HAP-1 (cell line): ENCODE measurements around the gene KCNN4.
"Not testable (repeated sequence)": the region's sequence is repeated elsewhere in the genome, so short reads cannot be mapped to it uniquely, and the experiment has no call there.

ENCODE experiments used
- DNase-seq, 2 experiments: peaks; one replicate each; pipeline ENCODE4 v3.0.0-alpha.2; 2016 to 2020; ENCODE audit warnings: low spot score in 2 of 2
- H3K27me3 ChIP-seq: fragments of 250-450 bp; sonication (Bioruptor Pico); 2 replicates; pipeline ENCODE4 v1.5.1; 2020; ENCODE audit warnings: low read depth, mild to moderate bottlenecking, moderate library complexity
- H3K36me3 ChIP-seq: fragments of 250-450 bp; sonication (Bioruptor Pico); replicated peaks from 2 replicates; pipeline ENCODE4 v1.5.1; 2020; ENCODE audit warnings: mild to moderate bottlenecking
- H3K4me1 ChIP-seq: fragments of 250-450 bp; sonication (Bioruptor Pico); 2 replicates; pipeline ENCODE4 v1.5.1; 2020; ENCODE audit warnings: mild to moderate bottlenecking
- H3K4me3 ChIP-seq: fragments of 250-450 bp; sonication (Bioruptor Pico); 2 replicates; pipeline ENCODE4 v1.5.1; 2020; ENCODE audit warnings: mild to moderate bottlenecking, moderate library complexity
- H3K9me3 ChIP-seq: fragments of 250-450 bp; sonication (Bioruptor Pico); 2 replicates; pipeline ENCODE4 v1.5.1; 2020; ENCODE audit warnings: mild to moderate bottlenecking, moderate library complexity
- in situ Hi-C: fragments of 300-500 bp; cut with MboI; formaldehyde crosslinking; loops from 3 replicates; pipeline ENCODE4 v1.14.3; 2020; ENCODE audit warnings: low sequenced_read_pairs, inconsistent platforms, mixed read lengths

KCNN4 gene

DNA sequence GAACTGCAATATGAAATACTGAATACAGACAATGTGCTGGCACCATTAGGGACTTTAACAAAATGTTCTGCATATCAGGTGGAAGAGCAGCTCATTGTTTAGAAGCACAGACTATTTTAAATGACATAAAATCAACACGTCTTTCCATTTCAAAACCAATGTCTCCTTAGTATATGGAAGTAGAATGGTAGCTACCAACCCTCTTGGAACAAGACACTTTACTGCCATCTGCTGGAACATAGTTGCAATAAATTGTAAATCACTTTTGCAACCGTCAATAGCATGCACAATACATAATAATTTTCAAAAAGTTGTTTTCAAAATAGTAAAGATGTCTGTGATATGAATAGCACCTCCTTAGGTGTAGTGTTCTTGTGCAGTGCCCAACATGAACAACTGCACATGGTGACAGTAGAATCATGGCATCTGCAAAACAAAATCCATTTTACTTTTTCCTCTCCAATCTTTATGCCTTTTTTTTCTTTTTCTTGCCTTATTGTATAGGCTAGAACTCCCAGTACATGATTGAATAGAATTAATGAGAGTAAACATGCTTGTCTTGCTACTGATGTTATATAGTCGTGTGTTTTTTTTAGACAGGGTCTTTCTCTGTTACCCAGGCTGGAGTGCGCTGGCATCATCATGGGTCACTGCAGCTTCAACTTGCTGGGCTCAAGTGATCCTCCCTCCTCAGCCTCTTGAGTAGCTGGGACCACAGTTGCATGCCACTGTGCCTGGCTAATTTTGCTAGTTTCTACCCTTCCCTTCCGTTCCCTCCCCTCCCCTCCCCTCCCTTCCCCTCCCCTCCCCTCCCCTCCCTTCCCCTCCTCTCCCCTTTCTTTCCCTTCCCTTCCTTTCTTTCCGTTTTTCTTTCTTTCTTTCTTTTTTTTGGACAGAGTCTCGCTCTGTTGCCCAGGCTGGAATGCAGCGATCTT, 29.3 kb upstream of the KCNN4 start:
- in situ Hi-C loops: no loop called here
- Histone ChIP-seq H3K4me3 (no peak overlapping the region), H3K36me3 (no peaks in the 10 kb centered on the region), H3K27me3 (peaks cover 4% of the 10 kb centered on the region; the same call in 1 of the 2 replicates), H3K4me1 (peaks cover 5% of the 10 kb centered on the region), H3K9me3 (no peaks in the 10 kb centered on the region; the same call in 1 of the 2 replicates)
- DNase-seq: peak in 1 of 2 experiments; percentile 46

DNA sequence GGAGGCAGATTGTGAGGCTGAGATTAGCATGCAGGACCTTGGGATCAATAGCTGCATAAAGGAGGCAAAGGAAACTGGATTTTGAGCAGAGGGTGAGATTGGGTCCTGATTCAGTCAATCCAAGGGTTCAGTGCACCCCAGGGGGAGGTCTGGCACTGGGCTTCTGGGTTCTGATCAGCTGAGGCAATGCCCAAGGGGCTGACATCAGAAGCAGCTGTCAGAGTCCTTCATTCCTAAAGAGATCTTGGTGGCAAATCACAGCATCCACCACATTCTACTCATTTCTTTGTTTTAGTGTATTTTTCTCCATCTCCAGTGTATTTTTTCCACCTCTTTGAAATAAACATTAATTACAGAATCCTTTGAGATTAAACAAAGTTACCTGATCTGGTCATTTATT, 26.9 kb upstream of the KCNN4 start:
- DNase-seq: no peak
- H3K4me1 ChIP-seq: peaks cover 5% of the 10 kb centered on the region
- no peak overlapping the region for H3K4me3 ChIP-seq
- no peaks in the 10 kb centered on the region for H3K36me3 ChIP-seq
- peaks cover 4% of the 10 kb centered on the region; the same call in 1 of the 2 replicates for H3K27me3 ChIP-seq
- H3K9me3 ChIP-seq: no peaks in the 10 kb centered on the region; the same call in 1 of the 2 replicates
- in situ Hi-C loops: no loop called here

GRCh38 chr19:43806848-43807247, 26.1 kb upstream of the KCNN4 start:
- peak; percentile 25 for DNase-seq
- in situ Hi-C loops: no loop called here
- no peaks in the 10 kb centered on the region for H3K36me3 ChIP-seq

DNA sequence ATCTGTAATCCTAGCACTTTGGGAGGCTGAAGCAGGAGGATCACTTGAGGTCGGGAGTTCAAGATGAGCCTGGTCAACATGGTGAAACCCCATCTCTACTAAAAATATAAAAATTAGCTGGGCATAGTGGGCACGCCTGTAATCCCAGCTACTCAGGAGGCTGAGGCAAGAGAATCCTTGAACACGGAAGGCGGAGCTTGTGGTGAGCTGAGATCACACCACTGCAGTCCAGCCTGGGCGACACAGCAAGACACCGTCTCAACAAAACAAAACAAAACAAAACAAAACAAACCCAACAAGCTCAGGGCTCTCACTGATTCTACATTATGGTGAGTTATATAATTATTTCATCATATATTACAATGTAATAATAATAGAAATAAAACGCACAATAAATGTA, 25.6 kb upstream of the KCNN4 start:
- H3K4me1 ChIP-seq, H3K27me3 ChIP-seq, in situ Hi-C loops, H3K9me3 ChIP-seq, H3K36me3 ChIP-seq, DNase-seq, H3K4me3 ChIP-seq: not testable (repeated sequence)

More at GRCh38 chr19:43806848-43807247, 26.1 kb upstream of the KCNN4 start:
- Histone ChIP-seq H3K4me3 (no peak overlapping the region), H3K27me3 (peaks cover 4% of the 10 kb centered on the region; the same call in 1 of the 2 replicates), H3K9me3 (no peaks in the 10 kb centered on the region), H3K4me1 (peaks cover 5% of the 10 kb centered on the region)

- peaks cover 5% of the 10 kb centered on the region for H3K4me1 ChIP-seq
- no peak overlapping the region for H3K4me3 ChIP-seq
- H3K27me3 ChIP-seq: peaks cover 4% of the 10 kb centered on the region; the same call in 1 of the 2 replicates
- in situ Hi-C loops: no loop called here
- DNase-seq: no peak
- H3K36me3 ChIP-seq: no peaks in the 10 kb centered on the region
- H3K9me3 ChIP-seq: no peaks in the 10 kb centered on the region
Observed at GRCh38 chr19:43804432-43804831, 23.7 kb upstream of the KCNN4 start.

- peaks cover 5% of the 10 kb centered on the region for H3K4me1 ChIP-seq
- in situ Hi-C loops: no loop called here
- no peak for DNase-seq
- H3K4me3 ChIP-seq: no peak within 1 kb of the TSS
- no peaks in the 10 kb centered on the region for H3K27me3 ChIP-seq
- H3K36me3 ChIP-seq: no peaks in the 10 kb centered on the region
- H3K9me3 ChIP-seq: no peaks in the 10 kb centered on the region
Observed at GRCh38 chr19:43802216-43802951, 21.6 kb upstream of the KCNN4 start, which contains the start of gene LYPD5. Gene LYPD5 (minus strand): TSS chr19:43802447. CDS start chr19:43802380, 67 bp downstream.

GRCh38 chr19:43799502-43800142, 18.8 kb upstream of the KCNN4 start:
- no peak overlapping the region for H3K4me3 ChIP-seq
- no peaks in the 10 kb centered on the region for H3K27me3 ChIP-seq
- DNase-seq: no peak
- no peaks in the 10 kb centered on the region for H3K4me1 ChIP-seq
- no peaks in the 10 kb centered on the region for H3K36me3 ChIP-seq
- in situ Hi-C loops: no loop called here
- no peaks in the 10 kb centered on the region for H3K9me3 ChIP-seq

DNA sequence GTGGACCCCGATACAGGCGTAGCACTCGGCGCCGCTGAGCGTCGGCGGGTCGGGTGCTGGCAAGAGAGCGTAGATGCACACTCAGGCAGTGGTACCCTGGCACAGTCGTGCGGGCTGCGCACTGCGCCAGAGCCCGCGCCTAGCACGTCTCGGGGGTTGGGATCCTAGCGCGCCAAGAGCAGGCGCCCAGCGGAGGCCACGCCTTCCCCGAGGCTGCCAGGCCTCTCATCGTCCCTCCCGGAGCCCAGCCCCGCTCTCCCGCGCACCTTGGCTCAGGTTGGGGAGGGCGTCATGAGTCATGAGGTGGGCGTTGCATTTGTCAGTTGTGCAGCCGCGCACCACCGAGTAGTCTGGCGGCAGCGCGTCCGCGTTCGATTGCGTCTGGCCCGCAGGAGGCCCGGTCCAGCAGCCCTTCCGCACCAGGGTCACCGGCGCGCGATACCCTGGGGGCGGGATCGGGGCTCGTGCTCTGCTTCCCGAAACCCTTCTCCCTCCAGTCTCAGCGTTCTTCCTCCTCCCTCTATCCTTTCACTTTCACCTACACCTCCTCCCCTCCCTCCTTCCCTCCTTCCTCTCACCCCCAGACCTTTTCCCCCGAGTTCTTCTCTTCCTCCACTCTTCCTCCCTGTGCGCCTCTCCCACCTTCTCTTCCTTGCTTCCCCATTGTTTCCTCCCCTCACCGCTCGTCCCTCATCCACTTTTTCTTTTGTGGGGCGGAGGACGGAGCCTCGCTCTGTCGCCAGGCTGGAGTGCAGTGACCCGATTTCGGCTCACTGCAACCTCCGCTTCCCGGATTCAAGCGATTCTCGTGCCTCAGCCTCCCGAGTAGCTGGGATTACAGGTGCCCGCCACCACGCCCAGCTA, 18.0 kb upstream of the KCNN4 start:
- H3K36me3 ChIP-seq: no peaks in the 10 kb centered on the region
- no peaks in the 10 kb centered on the region for H3K9me3 ChIP-seq
- in situ Hi-C loops: no loop called here
- no peak for DNase-seq
- H3K27me3 ChIP-seq: no peaks in the 10 kb centered on the region
- no peaks in the 10 kb centered on the region for H3K4me1 ChIP-seq
- no peak overlapping the region for H3K4me3 ChIP-seq

- H3K4me3 ChIP-seq: no peak overlapping the region
- DNase-seq: no peak
- H3K4me1 ChIP-seq: no peaks in the 10 kb centered on the region
- peaks cover 3% of the 10 kb centered on the region; the same call in 1 of the 2 replicates for H3K27me3 ChIP-seq
- H3K36me3 ChIP-seq: no peaks in the 10 kb centered on the region
- H3K9me3 ChIP-seq: no peaks in the 10 kb centered on the region
- in situ Hi-C loops: no loop called here
Observed at GRCh38 chr19:43798026-43798545, 17.3 kb upstream of the KCNN4 start.

DNA sequence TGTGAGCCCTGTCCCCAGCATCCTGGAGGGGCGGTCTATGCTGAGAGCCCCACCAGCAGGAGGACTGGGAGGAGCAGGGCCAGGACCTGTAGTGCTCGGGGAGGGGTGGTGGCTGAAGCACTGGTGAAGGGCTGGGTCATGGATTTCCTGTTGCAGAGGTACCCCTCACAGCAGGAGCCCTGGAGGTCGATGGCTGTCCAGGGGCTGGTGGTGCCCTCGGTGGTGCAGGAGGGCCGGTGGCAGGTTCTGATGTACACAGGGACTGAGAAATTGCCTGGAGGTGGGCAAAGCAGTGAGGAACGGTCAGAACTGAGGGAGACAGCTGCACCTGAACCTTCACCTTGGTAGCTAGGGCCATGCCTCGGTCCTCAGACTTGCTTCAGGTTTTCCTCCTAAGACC, 16.8 kb upstream of the KCNN4 start:
- H3K27me3 ChIP-seq: peaks cover 3% of the 10 kb centered on the region; the same call in 1 of the 2 replicates
- in situ Hi-C loops: no loop called here
- DNase-seq: no peak
- H3K36me3 ChIP-seq: no peaks in the 10 kb centered on the region
- no peak overlapping the region for H3K4me3 ChIP-seq
- no peaks in the 10 kb centered on the region for H3K4me1 ChIP-seq
- H3K9me3 ChIP-seq: no peaks in the 10 kb centered on the region

GRCh38 chr19:43797118-43797517, 16.3 kb upstream of the KCNN4 start:
- Histone ChIP-seq H3K27me3 (peaks cover 3% of the 10 kb centered on the region; the same call in 1 of the 2 replicates), H3K9me3 (no peaks in the 10 kb centered on the region), H3K4me3 (no peak overlapping the region), H3K4me1 (no peaks in the 10 kb centered on the region), H3K36me3 (no peaks in the 10 kb centered on the region)
- in situ Hi-C loops: no loop called here
- DNase-seq: no peak

DNA sequence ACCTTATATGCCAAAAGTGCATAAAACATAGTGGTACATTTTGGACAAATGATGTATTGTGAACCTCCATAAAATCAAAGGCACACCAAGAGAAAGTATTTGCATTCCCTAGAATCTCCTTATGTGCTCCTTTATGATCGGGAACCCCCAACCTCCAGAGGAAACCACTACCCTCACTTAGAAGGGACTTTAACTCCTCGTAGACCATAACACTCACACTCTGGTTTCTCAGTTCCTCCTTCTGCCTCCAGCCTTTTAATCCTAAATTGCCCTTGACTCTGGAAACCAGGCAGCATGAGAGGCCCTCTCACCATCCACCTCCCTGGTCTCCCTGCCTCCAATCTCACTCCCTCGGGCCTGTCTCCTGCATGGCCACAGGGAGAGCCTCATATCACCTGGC, 9.8 kb upstream of the KCNN4 start:
- Histone ChIP-seq H3K9me3 (no peaks in the 10 kb centered on the region), H3K4me3 (no peak overlapping the region), H3K36me3 (no peaks in the 10 kb centered on the region), H3K4me1 (no peaks in the 10 kb centered on the region), H3K27me3 (peaks cover 6% of the 10 kb centered on the region; the same call in 1 of the 2 replicates)
- no peak for DNase-seq
- in situ Hi-C loops: no loop called here
